GM18526 (cell line): ENCODE measurements around the gene CCL23.

Experiments
- POLR2A ChIP-seq: IDR thresholded peaks from 3 replicates; pipeline ENCODE4 v1.6.1; 2011; ENCODE audit not compliant: insufficient read length; ENCODE audit errors: extremely low read depth

The CCL23 gene

GRCh38 chr17:36017799-36018198 is at the start of gene CCL23:
TSS of gene CCL23 (minus strand) at chr17:36017972. CDS start at chr17:36017897, 75 bp downstream.
- no peak for TF ChIP-seq POLR2A

GRCh38 chr17:36066365-36066985 is 48.7 kb upstream of the CCL23 start:
- no peak for TF ChIP-seq POLR2A

- no peak for TF ChIP-seq POLR2A
Observed at GRCh38 chr17:36063786-36064541, 46.2 kb upstream of the CCL23 start, which contains the start of gene CCL18. TSS of gene CCL18 (plus strand) at chr17:36064272. CDS start at chr17:36064343, 71 bp downstream.

GRCh38 chr17:36060816-36061215 is 43.0 kb upstream of the CCL23 start:
- TF ChIP-seq POLR2A = no peak

GRCh38 chr17:36059406-36059805 is 41.6 kb upstream of the CCL23 start:
- no peak for TF ChIP-seq POLR2A

- TF ChIP-seq POLR2A = no peak
Observed at GRCh38 chr17:36057911-36058310, 40.1 kb upstream of the CCL23 start.

GRCh38 chr17:36055921-36056520 is 38.2 kb upstream of the CCL23 start:
- no peak for TF ChIP-seq POLR2A

GRCh38 chr17:36055171-36055570 is 37.4 kb upstream of the CCL23 start:
- no peak for TF ChIP-seq POLR2A

- TF ChIP-seq POLR2A = no peak
Observed at GRCh38 chr17:36049643-36050042, 31.9 kb upstream of the CCL23 start.

GRCh38 chr17:36048066-36048465 is 30.3 kb upstream of the CCL23 start:
- TF ChIP-seq POLR2A = no peak

- TF ChIP-seq POLR2A = no peak
Observed at GRCh38 chr17:36036235-36036634, 18.5 kb upstream of the CCL23 start.

GRCh38 chr17:36034127-36034526 is 16.4 kb upstream of the CCL23 start:
- no peak for TF ChIP-seq POLR2A

- TF ChIP-seq POLR2A = no peak
Observed at GRCh38 chr17:36030956-36031355, 13.2 kb upstream of the CCL23 start.

GRCh38 chr17:36027761-36028160 is 10.0 kb upstream of the CCL23 start:
- TF ChIP-seq POLR2A = no peak

GRCh38 chr17:36024106-36024869 is 6.5 kb upstream of the CCL23 start:
- no peak for TF ChIP-seq POLR2A
